ENCODE measurements around the gene OR2W3.

OR2W3 gene

GRCh38 chr1:247895163-247895637 is at the start of gene OR2W3:
Gene OR2W3, plus strand, starts transcription at chr1:247895587. Its CDS starts 0 bp downstream, at chr1:247895587.
- no peaks in the 10 kb centered on the region for H3K36me3 Mint-ChIP-seq (ENCODE audit: low read depth)
- no peaks in the 10 kb centered on the region for H3K4me1 Mint-ChIP-seq (ENCODE audit: low read depth)
- no peak within 1 kb of the TSS for H3K4me3 Mint-ChIP-seq
- no peaks in the 10 kb centered on the region for H3K27me3 Mint-ChIP-seq (ENCODE audit: low read depth)
- no peak within 1 kb of the TSS for H3K27ac Mint-ChIP-seq
- no peaks in the 10 kb centered on the region for H3K9me3 Mint-ChIP-seq

- H3K4me3 Mint-ChIP-seq: no peak overlapping the region
- H3K9me3 Mint-ChIP-seq: no peaks in the 10 kb centered on the region
- H3K27me3 Mint-ChIP-seq (ENCODE audit: low read depth): no peaks in the 10 kb centered on the region
- no peaks in the 10 kb centered on the region for H3K4me1 Mint-ChIP-seq (ENCODE audit: low read depth)
- no peaks in the 10 kb centered on the region for H3K36me3 Mint-ChIP-seq (ENCODE audit: low read depth)
- no peak overlapping the region for H3K27ac Mint-ChIP-seq
Measured at GRCh38 chr1:247845693-247846017, 49.7 kb upstream of the OR2W3 start.

GRCh38 chr1:247848346-247848745 is 47.0 kb upstream of the OR2W3 start:
- Mint-ChIP-seq H3K4me1 (ENCODE audit: low read depth) (no peaks in the 10 kb centered on the region), H3K27me3 (ENCODE audit: low read depth) (no peaks in the 10 kb centered on the region), H3K36me3 (ENCODE audit: low read depth) (no peaks in the 10 kb centered on the region), H3K4me3 (no peak overlapping the region), H3K9me3 (no peaks in the 10 kb centered on the region), H3K27ac (no peak overlapping the region)

- Mint-ChIP-seq H3K4me1 (ENCODE audit: low read depth) (no peaks in the 10 kb centered on the region), H3K27me3 (ENCODE audit: low read depth) (peaks cover 5% of the 10 kb centered on the region), H3K9me3 (no peaks in the 10 kb centered on the region), H3K4me3 (no peak overlapping the region), H3K27ac (no peak overlapping the region), H3K36me3 (ENCODE audit: low read depth) (no peaks in the 10 kb centered on the region)
Measured at GRCh38 chr1:247849616-247850015, 45.8 kb upstream of the OR2W3 start.

GRCh38 chr1:247854899-247855545 is 40.4 kb upstream of the OR2W3 start:
- Mint-ChIP-seq H3K4me1 (ENCODE audit: low read depth) (peaks cover 9% of the 10 kb centered on the region), H3K9me3 (no peaks in the 10 kb centered on the region), H3K27ac (no peak overlapping the region), H3K4me3 (no peak overlapping the region), H3K36me3 (ENCODE audit: low read depth) (no peaks in the 10 kb centered on the region), H3K27me3 (ENCODE audit: low read depth) (peaks cover 44% of the 10 kb centered on the region)

- Mint-ChIP-seq H3K9me3 (no peaks in the 10 kb centered on the region), H3K4me1 (ENCODE audit: low read depth) (peaks cover 9% of the 10 kb centered on the region), H3K4me3 (no peak overlapping the region), H3K27ac (no peak overlapping the region), H3K27me3 (ENCODE audit: low read depth) (peaks cover 50% of the 10 kb centered on the region), H3K36me3 (ENCODE audit: low read depth) (no peaks in the 10 kb centered on the region)
Measured at GRCh38 chr1:247855911-247856310, 39.5 kb upstream of the OR2W3 start.

GRCh38 chr1:247857069-247857984 is 38.1 kb upstream of the OR2W3 start, which contains the start of gene TRIM58:
Gene TRIM58, plus strand, starts transcription at chr1:247857187. Its CDS starts 60 bp downstream, at chr1:247857247.
- H3K9me3 Mint-ChIP-seq: no peaks in the 10 kb centered on the region
- H3K36me3 Mint-ChIP-seq (ENCODE audit: low read depth): no peaks in the 10 kb centered on the region
- H3K27ac Mint-ChIP-seq: peak within 1 kb of the TSS; percentile 66
- peaks cover 9% of the 10 kb centered on the region for H3K4me1 Mint-ChIP-seq (ENCODE audit: low read depth)
- peaks cover 53% of the 10 kb centered on the region for H3K27me3 Mint-ChIP-seq (ENCODE audit: low read depth)
- H3K4me3 Mint-ChIP-seq: peak within 1 kb of the TSS; percentile 83

- H3K36me3 Mint-ChIP-seq (ENCODE audit: low read depth): no peaks in the 10 kb centered on the region
- peak overlapping the region; percentile 83 for H3K4me3 Mint-ChIP-seq
- H3K4me1 Mint-ChIP-seq (ENCODE audit: low read depth): peaks cover 9% of the 10 kb centered on the region
- peaks cover 53% of the 10 kb centered on the region for H3K27me3 Mint-ChIP-seq (ENCODE audit: low read depth)
- H3K9me3 Mint-ChIP-seq: no peaks in the 10 kb centered on the region
- no peak overlapping the region for H3K27ac Mint-ChIP-seq
Measured at GRCh38 chr1:247857985-247858619, 37.3 kb upstream of the OR2W3 start.

- Mint-ChIP-seq H3K36me3 (ENCODE audit: low read depth) (no peaks in the 10 kb centered on the region), H3K4me1 (ENCODE audit: low read depth) (peaks cover 5% of the 10 kb centered on the region), H3K27ac (no peak overlapping the region), H3K9me3 (no peaks in the 10 kb centered on the region), H3K27me3 (ENCODE audit: low read depth) (peaks cover 26% of the 10 kb centered on the region), H3K4me3 (no peak overlapping the region)
Measured at GRCh38 chr1:247862756-247863155, 32.6 kb upstream of the OR2W3 start.

GRCh38 chr1:247864644-247865043 is 30.7 kb upstream of the OR2W3 start:
- no peaks in the 10 kb centered on the region for H3K4me1 Mint-ChIP-seq (ENCODE audit: low read depth)

GRCh38 chr1:247865416-247865815 is 30.0 kb upstream of the OR2W3 start:
- Mint-ChIP-seq H3K4me3 (no peak overlapping the region), H3K36me3 (ENCODE audit: low read depth) (no peaks in the 10 kb centered on the region), H3K27ac (no peak overlapping the region), H3K4me1 (ENCODE audit: low read depth) (no peaks in the 10 kb centered on the region), H3K9me3 (peaks cover 4% of the 10 kb centered on the region), H3K27me3 (ENCODE audit: low read depth) (peaks cover 8% of the 10 kb centered on the region)

More at GRCh38 chr1:247864644-247865043, 30.7 kb upstream of the OR2W3 start:
- Mint-ChIP-seq H3K27ac (no peak overlapping the region), H3K4me3 (no peak overlapping the region), H3K36me3 (ENCODE audit: low read depth) (no peaks in the 10 kb centered on the region), H3K9me3 (peaks cover 2% of the 10 kb centered on the region), H3K27me3 (ENCODE audit: low read depth) (peaks cover 11% of the 10 kb centered on the region)

- Mint-ChIP-seq H3K4me1 (ENCODE audit: low read depth) (no peaks in the 10 kb centered on the region), H3K27ac (no peak overlapping the region), H3K27me3 (ENCODE audit: low read depth) (no peaks in the 10 kb centered on the region), H3K9me3 (no peaks in the 10 kb centered on the region), H3K4me3 (no peak overlapping the region), H3K36me3 (ENCODE audit: low read depth) (no peaks in the 10 kb centered on the region)
Measured at GRCh38 chr1:247883346-247883745, 12.0 kb upstream of the OR2W3 start.

- H3K27ac Mint-ChIP-seq: no peak overlapping the region
Measured at GRCh38 chr1:247884797-247885413, 10.5 kb upstream of the OR2W3 start.

GRCh38 chr1:247895976-247896375 is 589 bp downstream of the OR2W3 start:
- Mint-ChIP-seq H3K4me1 (ENCODE audit: low read depth) (no peaks in the 10 kb centered on the region), H3K27ac (no peak overlapping the region), H3K9me3 (no peaks in the 10 kb centered on the region), H3K36me3 (ENCODE audit: low read depth) (no peaks in the 10 kb centered on the region), H3K27me3 (ENCODE audit: low read depth) (no peaks in the 10 kb centered on the region), H3K4me3 (no peak overlapping the region)

More at GRCh38 chr1:247884797-247885413, 10.5 kb upstream of the OR2W3 start:
- Mint-ChIP-seq H3K36me3 (ENCODE audit: low read depth) (no peaks in the 10 kb centered on the region), H3K27me3 (ENCODE audit: low read depth) (no peaks in the 10 kb centered on the region), H3K4me3 (no peak overlapping the region), H3K9me3 (no peaks in the 10 kb centered on the region), H3K4me1 (ENCODE audit: low read depth) (no peaks in the 10 kb centered on the region)
